IPS-18c (cell line): ENCODE measurements around the gene GSK3A.

Experiments
- H3K4me3 ChIP-seq: 2 replicates; pipeline ENCODE4 v1.7.0; 2013; ENCODE audit warnings: low read depth, mild to moderate bottlenecking, low read length, moderate library complexity; ENCODE audit not compliant: insufficient read depth
- H3K9me3 ChIP-seq: one replicate; pipeline ENCODE4 v1.6.1; 2013; ENCODE audit warnings: mild to moderate bottlenecking, low read length, moderate library complexity; ENCODE audit not compliant: control insufficient read depth, insufficient read depth

The GSK3A gene

GRCh38 chr19:42244347-42245220, 2.2 kb upstream of the GSK3A start:
- Histone ChIP-seq H3K4me3 (peak overlapping the region; percentile 53; the same call in 1 of the 2 replicates), H3K9me3 (no peaks in the 10 kb centered on the region)

GRCh38 chr19:42242069-42242511, 312 bp downstream of the GSK3A start:
- H3K9me3 ChIP-seq = no peaks in the 10 kb centered on the region
- H3K4me3 ChIP-seq = peak overlapping the region; percentile 83

- Histone ChIP-seq H3K4me3 (peak overlapping the region; percentile 83), H3K9me3 (no peaks in the 10 kb centered on the region)
Observed at GRCh38 chr19:42241279-42241678, 1.1 kb downstream of the GSK3A start.

- no peak overlapping the region for H3K4me3 ChIP-seq
- no peaks in the 10 kb centered on the region for H3K9me3 ChIP-seq
Observed at GRCh38 chr19:42239544-42240220, 2.7 kb downstream of the GSK3A start.

- no peaks in the 10 kb centered on the region for H3K9me3 ChIP-seq
Observed at GRCh38 chr19:42235181-42235580, 7.2 kb downstream of the GSK3A start.

GRCh38 chr19:42234364-42234763, 8.0 kb downstream of the GSK3A start:
- H3K9me3 ChIP-seq = no peaks in the 10 kb centered on the region
- no peak overlapping the region for H3K4me3 ChIP-seq

More at GRCh38 chr19:42235181-42235580, 7.2 kb downstream of the GSK3A start:
- H3K4me3 ChIP-seq = no peak overlapping the region

GRCh38 chr19:42233678-42234292, 8.6 kb downstream of the GSK3A start:
- no peaks in the 10 kb centered on the region for H3K9me3 ChIP-seq
- no peak overlapping the region for H3K4me3 ChIP-seq

- no peaks in the 10 kb centered on the region for H3K9me3 ChIP-seq
- no peak overlapping the region for H3K4me3 ChIP-seq
Observed at GRCh38 chr19:42233106-42233505, 9.3 kb downstream of the GSK3A start.

GRCh38 chr19:42232435-42232834, 10.0 kb downstream of the GSK3A start:
- H3K9me3 ChIP-seq = no peaks in the 10 kb centered on the region
- no peak overlapping the region for H3K4me3 ChIP-seq

- no peak overlapping the region for H3K4me3 ChIP-seq
- no peaks in the 10 kb centered on the region for H3K9me3 ChIP-seq
Observed at GRCh38 chr19:42230571-42230970, 11.8 kb downstream of the GSK3A start.

- Histone ChIP-seq H3K9me3 (no peaks in the 10 kb centered on the region), H3K4me3 (no peak overlapping the region)
Observed at GRCh38 chr19:42229855-42230351, 12.5 kb downstream of the GSK3A start.

GRCh38 chr19:42229301-42229854, 13.0 kb downstream of the GSK3A start:
- H3K9me3 ChIP-seq = no peaks in the 10 kb centered on the region
- no peak overlapping the region for H3K4me3 ChIP-seq

- H3K9me3 ChIP-seq = no peaks in the 10 kb centered on the region
Observed at GRCh38 chr19:42228641-42229040, 13.8 kb downstream of the GSK3A start.

GRCh38 chr19:42226886-42227285, 15.5 kb downstream of the GSK3A start:
- H3K9me3 ChIP-seq = no peaks in the 10 kb centered on the region

More at GRCh38 chr19:42228641-42229040, 13.8 kb downstream of the GSK3A start:
- no peak overlapping the region for H3K4me3 ChIP-seq

GRCh38 chr19:42225718-42226292, 16.6 kb downstream of the GSK3A start:
- no peaks in the 10 kb centered on the region for H3K9me3 ChIP-seq
- no peak overlapping the region for H3K4me3 ChIP-seq

More at GRCh38 chr19:42226886-42227285, 15.5 kb downstream of the GSK3A start:
- no peak overlapping the region for H3K4me3 ChIP-seq

- H3K9me3 ChIP-seq = no peaks in the 10 kb centered on the region
- H3K4me3 ChIP-seq = no peak overlapping the region; the same call in 1 of the 2 replicates
Observed at GRCh38 chr19:42224940-42225717, 17.3 kb downstream of the GSK3A start.
